GM21737 (cell line): ENCODE results near the gene CDIPT.
"Not testable (repeated sequence)": the region's sequence is repeated elsewhere in the genome, so short reads cannot be mapped to it uniquely, and the experiment has no call there.

Experiments used
- ATAC-seq: cut with Tn5 transposase; IDR thresholded peaks from one replicate; pipeline ENCODE4 v1.9.1; 2021; ENCODE audit warnings: mild to moderate bottlenecking, moderate library complexity; ENCODE audit not compliant: unreplicated experiment

Gene CDIPT, protein sequence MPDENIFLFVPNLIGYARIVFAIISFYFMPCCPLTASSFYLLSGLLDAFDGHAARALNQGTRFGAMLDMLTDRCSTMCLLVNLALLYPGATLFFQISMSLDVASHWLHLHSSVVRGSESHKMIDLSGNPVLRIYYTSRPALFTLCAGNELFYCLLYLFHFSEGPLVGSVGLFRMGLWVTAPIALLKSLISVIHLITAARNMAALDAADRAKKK

DNA sequence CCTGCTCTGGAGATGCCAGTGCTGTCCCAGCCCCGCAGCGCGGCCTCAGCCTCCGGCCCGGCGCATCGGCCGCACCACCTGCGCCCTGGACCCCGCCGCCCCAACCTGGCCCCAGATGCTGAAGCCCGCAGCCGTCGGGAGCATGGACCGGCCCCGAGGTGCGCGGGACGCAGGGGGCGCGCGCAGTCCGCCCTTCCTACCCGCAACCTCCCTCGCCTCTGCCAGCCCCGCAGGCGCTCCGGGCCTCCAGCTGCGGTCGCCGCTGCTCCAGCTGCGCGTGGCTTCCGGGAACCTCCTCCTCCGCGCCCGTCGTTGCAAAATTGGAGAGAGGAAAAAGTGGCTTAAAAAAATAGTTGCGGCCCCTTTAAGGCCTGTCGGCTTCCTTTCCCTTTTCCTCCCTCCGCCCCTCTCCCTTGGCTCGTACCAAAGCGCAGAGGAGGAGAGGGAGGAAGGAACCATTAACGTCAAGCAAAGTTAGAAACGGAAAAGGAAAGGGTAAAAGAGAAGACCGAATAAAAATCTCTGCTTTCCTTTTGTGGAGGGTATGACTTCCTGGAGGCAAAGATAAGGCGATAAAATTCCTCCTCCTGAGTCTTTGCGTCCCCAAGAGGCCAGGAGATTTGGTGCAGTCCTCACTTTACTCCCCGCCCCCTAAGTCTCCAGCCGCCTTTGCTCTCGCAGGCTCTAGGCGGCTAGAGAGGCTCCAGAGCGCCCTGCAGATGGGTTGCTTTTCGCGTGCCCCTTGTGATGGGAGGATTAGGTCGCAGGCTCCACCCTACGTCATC, at the start of gene CDIPT:
CDIPT (minus strand) TSS at position 343 of the 785 bp plus-strand sequence. CDS start 369 bp downstream, outside the sequence.
- peak; percentile 90 for ATAC-seq

DNA sequence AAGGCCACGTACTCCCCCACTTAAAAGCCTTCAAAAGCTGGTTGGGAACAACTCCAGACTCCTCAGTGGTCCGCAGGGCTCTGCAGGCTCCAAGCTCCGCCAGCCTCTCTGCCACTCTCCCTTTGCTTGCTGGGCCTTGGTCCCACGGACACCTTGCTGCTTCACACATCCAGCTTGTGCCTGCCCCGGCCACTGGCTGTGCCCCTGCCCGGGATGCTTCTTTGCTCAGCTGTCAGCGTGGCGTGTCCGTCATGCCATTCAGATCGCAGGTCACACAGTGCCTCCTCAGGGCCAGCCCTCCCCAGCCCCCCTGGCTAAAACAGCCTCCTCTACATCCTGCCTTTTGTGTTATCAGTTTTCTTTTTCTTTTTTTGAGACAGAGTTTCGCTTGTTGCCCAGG, 49.1 kb upstream of the CDIPT start:
- no peak for ATAC-seq

DNA sequence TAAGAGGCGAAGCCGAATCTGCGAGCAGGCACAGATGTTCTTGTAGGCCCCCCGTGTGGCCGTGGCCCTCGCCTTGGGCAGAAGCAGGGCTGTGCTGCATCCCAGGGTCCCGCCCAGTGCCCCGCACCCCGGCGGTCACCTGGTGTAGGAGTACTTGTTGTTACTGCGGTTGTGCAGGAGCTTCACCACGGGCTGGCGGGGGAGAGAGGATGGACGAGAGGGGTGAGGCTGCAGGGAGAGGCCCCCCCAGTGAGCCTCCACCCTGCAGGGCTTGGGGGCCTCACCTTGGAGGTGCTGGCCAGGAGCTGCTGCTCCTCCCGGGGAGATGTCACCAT, 48.6 kb upstream of the CDIPT start:
- no peak for ATAC-seq

DNA sequence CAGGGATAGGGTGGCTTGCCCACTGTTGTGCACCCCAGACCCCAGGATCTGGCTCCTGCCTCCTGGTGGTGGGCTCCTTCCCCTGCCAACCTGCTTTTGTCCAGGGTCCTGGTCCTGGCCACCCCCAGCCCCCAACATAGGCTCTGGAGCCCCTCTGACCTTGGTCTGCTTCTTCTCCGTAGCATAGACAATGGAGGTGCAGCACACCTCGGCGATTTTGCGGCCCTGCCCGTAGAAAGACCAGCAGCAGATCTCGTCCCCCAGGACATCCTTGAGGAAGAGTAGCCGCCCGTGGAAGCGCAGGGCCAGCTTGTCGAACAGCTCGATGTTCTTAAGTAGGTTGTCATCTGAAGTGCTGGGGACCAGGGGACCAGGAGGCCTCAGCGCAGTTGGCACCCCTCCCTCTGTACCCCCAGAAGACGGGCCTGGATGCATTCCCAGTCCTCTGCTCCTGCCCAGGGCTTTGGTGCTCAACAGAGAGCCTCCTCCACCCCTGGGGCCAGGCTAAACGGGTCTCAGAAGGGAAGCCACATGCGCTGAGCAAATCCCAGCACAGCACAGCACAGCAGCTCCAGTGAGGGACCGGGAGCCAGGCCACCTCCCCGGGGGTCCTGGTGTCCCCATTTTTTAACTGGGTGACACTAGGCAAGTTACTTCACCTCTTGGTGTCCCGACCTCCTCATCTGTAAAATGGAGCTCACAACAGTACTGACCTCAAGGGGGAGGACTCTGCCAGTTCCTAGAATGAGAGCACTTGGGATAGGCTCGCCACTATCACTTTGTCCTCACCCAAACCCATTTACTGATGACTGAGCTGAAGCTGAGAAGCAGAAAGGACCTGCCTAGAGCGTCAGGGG, 48.0 kb upstream of the CDIPT start:
- no peak for ATAC-seq

DNA sequence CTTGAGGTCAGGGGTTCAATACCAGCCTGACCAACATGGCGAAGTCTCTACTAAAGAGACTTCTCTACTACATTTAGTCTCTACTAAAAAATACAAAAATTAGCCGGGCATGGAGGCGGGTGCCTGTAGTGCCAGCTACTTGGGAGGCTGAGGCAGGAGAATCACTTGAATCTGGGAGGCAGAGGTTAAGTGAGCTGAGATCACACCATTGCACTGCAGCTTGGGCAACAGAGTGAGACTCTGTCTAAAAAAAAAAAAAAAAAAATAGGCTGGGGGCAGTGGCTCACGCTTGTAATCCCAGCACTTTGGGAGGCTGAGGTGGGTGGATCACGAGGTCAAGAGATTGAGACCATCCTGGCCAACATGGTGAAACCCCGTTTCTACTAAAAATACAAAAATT, 46.8 kb upstream of the CDIPT start:
- ATAC-seq, result not testable (repeated sequence)

DNA sequence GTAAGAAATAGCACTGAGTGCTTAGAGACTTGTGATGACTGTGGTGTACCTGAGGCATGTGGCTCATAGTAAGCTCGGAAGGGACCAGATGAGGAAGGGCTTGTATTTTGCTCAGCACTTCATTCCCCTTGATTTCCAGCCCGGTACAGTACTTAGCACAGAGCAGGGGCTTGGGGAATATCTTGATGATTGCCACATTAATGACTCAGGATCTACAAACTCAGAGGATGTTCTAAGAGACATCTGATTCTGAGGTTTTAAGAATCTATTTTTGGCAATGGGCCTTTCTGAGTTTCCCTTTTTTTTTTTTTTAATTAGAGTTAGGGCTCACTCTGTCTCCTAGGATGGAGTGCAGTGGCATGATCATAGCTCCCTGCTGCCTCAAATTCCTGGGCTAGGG, 46.4 kb upstream of the CDIPT start:
- no peak for ATAC-seq

DNA sequence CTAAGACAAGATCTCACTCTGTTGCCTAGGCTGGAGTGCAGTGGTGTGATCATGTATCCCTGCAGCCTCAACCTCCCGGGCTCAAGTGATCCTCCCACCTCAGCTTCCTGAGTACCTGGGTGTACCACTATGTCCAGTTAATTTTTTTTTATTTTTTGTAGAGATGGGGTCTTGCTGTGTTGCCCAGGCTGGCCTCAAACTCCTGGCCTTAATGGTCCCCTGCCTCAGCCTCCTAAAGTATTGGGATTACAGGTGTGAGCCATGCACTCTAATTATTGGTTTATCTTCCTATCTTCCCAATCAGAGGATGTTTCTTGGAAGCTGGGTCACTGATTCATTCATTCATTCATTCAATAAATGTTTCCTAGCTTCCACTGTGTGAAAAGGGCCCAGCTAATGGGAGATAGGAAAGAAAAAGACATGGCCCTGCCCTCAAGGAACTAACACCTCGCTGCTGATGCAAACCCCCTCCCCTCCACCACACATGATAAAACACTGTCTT, 45.7 kb upstream of the CDIPT start:
- ATAC-seq, result no peak

DNA sequence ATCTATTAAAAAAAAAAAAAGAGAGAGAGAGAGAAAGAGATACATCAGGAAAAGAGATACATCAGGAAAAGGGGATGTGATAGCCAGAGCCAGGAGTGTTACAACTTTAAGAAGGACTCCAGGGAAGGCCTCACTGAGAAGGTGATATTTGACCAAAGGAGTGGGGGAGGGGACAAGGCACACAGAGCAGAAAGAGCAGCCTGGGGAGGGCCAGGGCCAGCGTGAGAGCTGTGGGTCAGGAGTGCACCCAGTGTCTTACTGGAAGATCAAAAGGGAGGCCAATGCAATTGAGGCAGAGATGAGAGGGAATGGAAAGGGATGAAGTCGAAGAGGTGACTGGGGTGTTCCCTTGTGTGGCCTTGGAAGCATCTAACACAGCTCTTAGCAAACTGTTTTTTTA, 44.9 kb upstream of the CDIPT start:
- no peak for ATAC-seq

DNA sequence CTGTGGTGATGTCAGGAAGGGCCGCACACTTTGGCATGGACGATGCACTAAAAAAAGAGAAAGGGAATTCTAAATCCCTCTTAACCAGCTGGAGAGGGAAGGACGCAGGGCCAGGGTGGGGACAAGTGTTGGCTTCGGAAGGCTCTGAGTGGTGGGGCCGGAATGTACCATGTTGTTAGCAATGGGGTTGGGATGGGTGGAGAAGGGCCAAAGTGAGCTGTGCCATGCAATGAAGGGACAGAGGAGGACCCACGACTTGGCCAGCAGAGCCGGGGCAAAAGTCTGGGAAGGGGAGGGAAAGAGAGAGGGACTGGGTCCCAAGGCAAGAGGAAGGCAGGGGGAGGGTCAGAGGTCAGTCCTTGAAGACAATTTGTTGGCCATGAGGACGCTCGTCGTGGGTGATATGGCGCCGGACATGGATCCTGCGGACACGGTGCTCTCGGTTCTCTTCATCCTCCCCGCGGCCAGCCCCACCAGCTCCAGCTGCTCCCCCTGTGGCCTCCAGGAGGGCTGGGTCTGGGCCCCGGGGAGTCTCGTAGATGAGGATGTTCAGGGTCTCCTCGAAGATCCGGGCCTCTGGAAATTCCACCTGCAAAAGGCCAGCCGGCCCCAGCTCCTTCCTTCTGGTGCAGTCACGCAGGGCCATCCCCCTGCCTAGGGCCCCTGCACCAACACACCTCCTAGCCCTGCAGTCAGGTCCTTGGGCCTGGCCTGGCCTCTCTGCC, 43.7 kb upstream of the CDIPT start:
- no peak for ATAC-seq

DNA sequence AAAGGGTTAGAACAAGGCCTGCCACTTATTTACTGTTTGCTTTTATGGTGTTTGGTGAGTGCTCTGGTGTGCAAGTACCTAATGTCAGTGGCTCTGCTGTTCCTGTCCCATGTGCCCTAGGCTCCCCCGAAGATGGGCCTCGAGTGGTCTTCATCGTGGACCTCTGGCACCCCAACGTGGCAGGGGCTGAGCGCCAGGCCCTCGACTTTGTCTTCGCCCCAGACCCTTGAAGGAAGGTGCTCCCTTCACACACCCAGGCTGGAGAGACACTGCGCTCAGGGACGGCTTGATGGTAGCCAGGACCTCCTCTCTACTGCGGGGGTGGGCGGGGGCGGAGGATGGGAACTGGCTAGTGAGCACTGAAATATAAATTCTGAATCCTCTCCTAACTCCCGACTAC, 42.6 kb upstream of the CDIPT start:
- ATAC-seq, result no peak

DNA sequence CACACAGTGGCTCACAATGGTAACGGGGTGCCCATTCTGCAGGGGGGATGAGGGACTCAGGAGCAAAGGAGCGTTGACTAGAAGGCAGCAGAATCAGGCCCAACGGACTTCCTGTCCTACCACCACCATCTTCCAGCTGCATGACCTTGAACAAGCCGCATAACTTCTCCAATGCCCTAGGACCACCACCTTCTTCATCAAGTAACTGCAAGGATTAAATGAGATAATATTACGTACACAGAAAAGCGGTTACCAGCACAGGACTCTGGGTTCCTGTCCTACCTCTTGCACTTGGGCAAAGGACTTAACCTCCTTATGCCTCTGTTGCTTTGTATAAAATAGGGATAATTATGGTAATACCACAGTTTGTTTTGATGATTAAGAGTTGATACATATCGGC, 41.9 kb upstream of the CDIPT start:
- no peak for ATAC-seq

DNA sequence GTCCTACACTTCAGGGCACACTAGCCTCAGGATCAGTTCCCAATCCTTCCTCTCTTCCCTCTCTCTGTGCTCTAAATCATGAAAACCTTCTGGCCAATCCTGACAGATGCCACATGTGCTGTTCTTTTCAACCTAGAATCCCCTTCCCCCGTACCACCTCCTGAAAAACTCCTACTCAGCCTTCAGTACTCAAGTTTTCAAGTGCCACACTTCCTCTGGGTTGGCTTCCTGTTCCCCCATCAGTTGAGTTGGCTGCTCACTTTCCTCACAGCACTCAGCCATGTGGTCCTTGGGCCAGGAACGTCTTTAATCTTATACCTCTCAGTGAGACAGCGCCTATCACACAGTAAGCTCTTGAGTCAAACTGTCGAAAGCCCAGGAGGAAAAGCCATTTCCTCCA, 40.6 kb upstream of the CDIPT start:
- no peak for ATAC-seq

DNA sequence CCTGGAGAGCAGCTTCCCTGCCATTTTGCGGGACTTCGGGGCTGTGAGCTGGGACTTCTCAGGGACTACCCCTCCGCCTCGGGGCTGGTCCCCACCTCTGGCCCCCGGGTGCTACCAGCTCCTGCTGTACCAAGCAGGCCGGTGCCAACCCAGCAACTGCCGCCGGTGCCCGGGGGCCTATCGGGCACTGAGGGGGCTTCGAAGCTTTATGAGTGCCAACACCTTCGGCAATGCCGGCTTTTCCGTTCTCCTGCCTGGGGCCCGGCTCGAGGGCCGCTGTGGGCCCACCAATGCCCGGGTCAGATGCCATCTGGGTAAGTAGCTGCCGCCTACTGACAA, 38.5 kb upstream of the CDIPT start:
- ATAC-seq, result no peak

DNA sequence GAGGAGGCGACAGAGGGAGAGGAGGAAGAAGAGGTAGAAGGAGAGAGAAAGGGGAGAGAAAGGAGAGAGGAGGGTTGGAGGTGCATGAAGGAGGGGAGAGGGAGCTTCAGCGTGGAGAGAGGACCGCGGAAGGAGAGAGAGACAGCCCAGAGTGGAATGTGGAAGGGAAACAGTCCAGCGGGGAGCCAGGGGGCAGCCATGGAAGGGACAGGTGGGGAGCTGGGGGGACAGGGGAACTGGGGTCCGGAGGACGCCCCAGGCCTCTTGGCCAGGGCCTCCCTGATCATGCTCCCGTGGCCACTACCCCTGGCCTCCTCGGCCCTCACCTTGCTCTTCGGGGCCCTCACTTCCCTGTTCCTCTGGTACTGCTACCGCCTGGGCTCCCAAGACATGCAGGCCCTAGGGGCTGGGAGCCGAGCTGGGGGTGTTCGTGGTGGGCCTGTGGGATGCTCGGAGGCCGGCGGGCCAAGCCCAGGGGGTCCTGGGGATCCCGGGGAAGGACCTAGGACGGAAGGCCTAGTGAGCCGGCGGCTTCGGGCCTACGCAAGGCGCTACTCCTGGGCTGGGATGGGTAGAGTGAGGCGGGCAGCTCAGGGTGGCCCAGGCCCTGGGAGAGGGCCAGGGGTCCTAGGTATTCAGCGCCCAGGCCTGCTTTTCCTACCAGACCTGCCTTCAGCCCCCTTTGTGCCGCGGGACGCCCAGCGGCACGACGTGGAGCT, 38.0 kb upstream of the CDIPT start:
- no peak for ATAC-seq

DNA sequence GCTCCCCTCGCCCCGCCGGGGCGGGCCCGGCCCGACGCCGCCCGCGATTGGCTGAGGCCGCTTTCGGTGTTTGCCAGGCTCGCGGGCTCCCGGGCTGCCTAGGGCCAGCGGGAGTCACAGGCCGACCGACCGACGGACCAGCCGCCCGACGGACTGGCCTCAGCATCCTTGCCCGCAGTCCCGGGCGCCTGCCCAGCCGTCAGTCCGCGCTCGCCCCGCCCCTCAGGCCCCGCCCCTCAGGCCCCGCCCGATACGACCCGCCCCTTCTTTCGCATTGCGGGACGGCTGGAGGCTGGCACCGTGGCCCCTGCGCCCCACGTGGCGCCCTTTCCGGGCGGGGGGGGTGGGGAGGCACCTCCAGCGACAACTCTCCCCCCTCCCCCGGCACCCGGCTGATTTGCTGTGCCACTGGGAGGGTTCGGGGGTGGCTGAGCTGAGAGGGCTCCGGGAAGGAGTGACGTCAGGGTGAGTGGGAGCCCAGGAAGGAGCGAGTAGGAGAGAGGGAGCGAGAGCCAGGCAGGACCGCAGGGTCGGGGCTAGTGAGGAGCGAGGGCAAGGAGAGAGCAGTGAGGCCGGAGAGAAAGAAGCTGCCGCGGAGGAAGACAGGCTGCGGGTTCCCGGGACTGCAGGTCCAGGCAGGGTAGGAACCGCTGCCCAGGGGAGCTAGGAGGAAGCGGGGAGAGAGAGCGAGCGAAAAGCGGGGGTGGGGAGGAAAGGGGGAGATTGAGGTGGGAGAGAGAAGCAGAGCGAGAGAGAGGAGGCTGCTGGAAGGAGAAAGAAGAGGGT, 37.3 kb upstream of the CDIPT start, which contains the start of gene ASPHD1:
ASPHD1 (plus strand) TSS at position 387 of the 786 bp plus-strand sequence. CDS start 484 bp downstream, outside the sequence.
- ATAC-seq, result peak; percentile 51

DNA sequence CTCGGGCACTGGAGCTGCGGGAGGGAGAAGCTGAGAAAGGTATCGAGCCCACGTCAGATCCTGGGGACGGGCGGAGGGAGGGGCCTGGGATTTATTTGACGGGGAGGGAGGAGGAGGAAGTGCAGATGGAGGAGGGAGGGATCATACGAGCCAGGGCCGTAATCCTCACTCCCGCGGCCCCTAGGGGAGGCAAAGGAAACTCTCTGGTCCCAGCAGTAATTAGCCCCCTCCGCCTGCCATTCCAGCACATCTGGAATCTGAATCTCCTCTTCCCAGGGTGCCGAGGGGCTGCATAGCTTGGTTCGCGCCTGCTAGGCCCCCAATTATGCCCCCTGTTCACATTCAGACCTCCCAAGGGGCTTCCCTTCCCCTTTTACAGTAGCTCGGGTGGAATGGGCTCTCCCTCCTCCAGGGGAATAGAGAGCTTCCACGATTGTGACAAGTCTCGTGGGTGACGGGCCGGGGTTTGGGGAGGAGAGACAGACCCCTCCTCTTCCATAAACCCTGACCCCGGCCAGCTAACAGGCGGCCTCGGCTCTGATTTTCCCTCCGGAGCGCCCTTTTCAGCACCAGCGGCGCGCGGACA, 36.6 kb upstream of the CDIPT start, which contains the start of gene SEZ6L2:
SEZ6L2 (minus strand) TSS at position 35 of the 586 bp plus-strand sequence. CDS start 531 bp downstream, outside the sequence.
- no peak for ATAC-seq

DNA sequence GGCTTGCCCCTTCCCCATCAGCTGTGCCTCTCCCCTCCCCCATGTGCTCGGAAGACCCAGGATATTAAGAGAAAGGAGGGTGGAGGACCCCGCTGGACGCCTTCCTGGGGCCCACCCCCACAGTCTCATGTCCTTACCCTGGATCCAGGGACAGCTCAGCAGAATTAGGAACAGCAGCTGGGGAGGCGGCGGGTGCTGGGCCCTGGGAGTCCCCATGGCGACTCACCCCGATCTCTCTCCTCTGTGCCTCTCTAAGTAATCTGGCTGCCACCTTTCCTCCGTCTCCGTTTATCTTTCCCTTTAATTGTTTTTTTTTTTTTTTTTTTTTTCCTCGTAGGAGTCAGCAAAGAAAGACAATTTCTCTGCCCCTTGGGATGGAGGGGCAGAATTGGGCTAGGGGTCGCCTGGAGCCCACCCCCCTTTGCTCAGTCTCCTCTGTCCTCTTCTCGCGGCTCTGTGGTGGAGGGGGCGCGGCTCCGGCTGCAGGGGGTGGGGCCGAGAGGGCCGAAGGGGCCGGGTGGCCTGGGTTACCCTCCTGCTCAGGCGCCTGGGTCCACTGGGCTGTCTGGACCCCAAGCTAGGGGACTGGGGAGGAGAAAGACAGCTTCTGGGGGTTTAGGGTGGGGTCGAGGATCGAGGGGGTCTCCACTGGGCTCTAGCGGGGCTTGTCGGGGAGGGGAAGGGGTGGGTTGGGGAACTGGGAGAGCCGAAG, 35.9 kb upstream of the CDIPT start:
- no peak for ATAC-seq

DNA sequence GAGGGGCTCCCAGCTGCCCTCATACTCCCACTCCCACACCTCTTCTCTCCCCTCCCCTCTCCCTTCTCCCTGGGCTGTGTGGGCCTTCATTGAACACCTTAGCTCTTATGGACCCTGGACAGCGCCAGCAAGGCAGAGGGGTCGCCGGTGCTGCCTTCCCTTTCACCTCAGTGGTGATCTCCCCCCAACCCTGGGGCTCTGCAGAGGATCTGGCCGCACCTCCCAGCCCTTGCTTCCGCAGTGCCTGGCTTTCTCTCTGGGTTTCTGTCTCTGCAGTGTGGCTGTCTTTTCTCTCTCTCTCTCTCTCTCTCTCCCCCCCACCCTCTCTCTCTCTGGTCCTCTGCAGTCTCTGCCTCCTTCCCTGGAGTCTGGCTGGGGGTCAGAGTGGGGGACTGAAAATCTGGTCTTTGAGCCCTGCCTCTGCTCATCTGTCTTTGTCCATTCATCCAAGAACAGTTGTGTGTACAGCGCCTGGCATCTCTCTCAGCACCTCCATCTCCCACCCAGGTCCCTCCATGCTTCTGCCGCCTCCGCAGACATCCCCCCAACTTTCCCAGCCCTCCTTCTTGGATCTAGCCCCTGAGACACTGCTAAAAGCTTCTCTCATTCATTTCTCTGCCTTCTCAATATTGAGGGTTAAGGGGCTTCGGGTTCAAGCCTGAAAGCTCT, 35.2 kb upstream of the CDIPT start:
- no peak for ATAC-seq
